Activated CD4-positive, alpha-beta memory T cell treated with anti-CD3 and anti-CD28 coated beads for 36 hours (primary cell): ENCODE measurements around the gene UBE2L6. TPM values are rescaled to one million over a fixed set of nuclear protein-coding genes. Genes with fewer than 3 reads are reported as not detected.

ENCODE experiments used
- CTCF ChIA-PET: fragments of 350-600 bp; sonication (Branson Sonifier 250); formaldehyde crosslinking; loops from one replicate; lab custom pipeline; 2021; ENCODE audit warnings: antibody characterized with exemption, inconsistent platforms; lab: Charles Lee
- POLR2A ChIA-PET: fragments of 350-600 bp; sonication (Branson Sonifier 250); formaldehyde crosslinking; loops from one replicate; lab custom pipeline; 2021; ENCODE audit warnings: antibody characterized with exemption; lab: Charles Lee
- DNase-seq: peaks from one replicate; pipeline ENCODE4 v3.0.0-alpha.2; 2020
- H3K27ac Mint-ChIP-seq: one replicate; pipeline ENCODE4 v1.8.0; 2021; ENCODE audit warnings: mixed read lengths
- H3K27me3 Mint-ChIP-seq: one replicate; pipeline ENCODE4 v1.8.0; 2021; ENCODE audit warnings: mixed read lengths
- H3K36me3 Mint-ChIP-seq: one replicate; pipeline ENCODE4 v1.8.0; 2021; ENCODE audit warnings: mixed read lengths
- H3K4me1 Mint-ChIP-seq: one replicate; pipeline ENCODE4 v1.8.0; 2021; ENCODE audit warnings: low read depth, mixed read lengths
- H3K4me3 Mint-ChIP-seq: one replicate; pipeline ENCODE4 v1.8.0; 2021; ENCODE audit warnings: mild to moderate bottlenecking, mixed read lengths
- H3K9me3 Mint-ChIP-seq: one replicate; pipeline ENCODE4 v1.8.0; 2021; ENCODE audit warnings: mixed read lengths
- intact Hi-C: fragments of 100-400 bp; cut with micrococcal nuclease; formaldehyde crosslinking; loops from one replicate; pipeline ENCODE4 v1.15.1; 2023
- total RNA-seq, 2 experiments: library from RNA; stranded (reverse); gene quantifications; one replicate each; pipeline ENCODE4 v1.2.3, GENCODE V29; 2021

The UBE2L6 gene
- total RNA-seq, 2 experiments from 2014 or later: 152 to 162 TPM

- intact Hi-C loops: no loop called here
- H3K27ac Mint-ChIP-seq: no peak within 1 kb of the TSS
- no peak within 1 kb of the TSS for H3K4me3 Mint-ChIP-seq
- no peaks in the 10 kb centered on the region for H3K36me3 Mint-ChIP-seq
- ChIA-PET CTCF (interaction anchor here (2.1 kb wide), 1 partner anchor 47 kb away, joined by 6 read pairs; no protein-coding TSS in a partner anchor), POLR2A (no interaction called here)
- H3K27me3 Mint-ChIP-seq: peaks cover 37% of the 10 kb centered on the region
- no peaks in the 10 kb centered on the region for H3K4me1 Mint-ChIP-seq
- H3K9me3 Mint-ChIP-seq: no peaks in the 10 kb centered on the region
- DNase-seq: no peak
Observed at GRCh38 chr11:57597461-57597915, 30.0 kb upstream of the UBE2L6 start, which contains the start of gene SERPING1. SERPING1 (plus strand) TSS chr11:57597685; CDS start chr11:57598271, 586 bp downstream.

DNA sequence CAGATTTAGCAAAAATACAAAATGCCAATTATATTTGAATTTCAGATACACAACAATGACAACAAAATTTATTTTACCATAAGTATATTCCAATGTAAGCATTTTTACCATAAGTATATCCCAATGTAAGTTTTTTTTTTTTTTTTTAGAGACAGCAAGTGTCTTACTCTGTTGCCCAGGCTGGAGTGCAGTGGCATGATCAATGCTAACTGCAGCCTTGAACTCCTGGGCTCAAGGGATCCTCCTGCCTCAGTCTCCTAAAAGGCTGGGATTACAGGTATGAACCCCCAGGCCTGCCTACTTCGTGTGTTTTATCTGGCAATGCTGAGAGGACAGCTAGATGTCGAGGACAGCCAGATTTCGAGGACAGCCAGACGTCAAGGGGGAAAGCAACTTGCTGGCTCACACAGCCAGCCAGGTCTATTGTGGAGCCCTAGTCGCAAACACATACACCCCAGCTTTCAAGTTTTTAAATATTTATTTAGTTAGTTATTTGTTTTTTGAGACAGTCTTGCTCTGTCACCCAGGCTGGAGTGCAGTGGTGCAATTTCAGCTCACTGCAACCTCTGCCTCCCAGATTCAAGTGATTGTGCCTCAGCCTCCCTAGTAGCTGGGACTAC is 28.9 kb upstream of the UBE2L6 start:
- ChIA-PET CTCF (interaction anchor here (2.1 kb wide), 1 partner anchor 48 kb away, joined by 6 read pairs; no protein-coding TSS in a partner anchor), POLR2A (no interaction called here)
- peaks cover 35% of the 10 kb centered on the region for H3K27me3 Mint-ChIP-seq
- H3K36me3 Mint-ChIP-seq: no peaks in the 10 kb centered on the region
- intact Hi-C loops: no loop called here
- H3K4me3 Mint-ChIP-seq: no peak overlapping the region
- no peaks in the 10 kb centered on the region for H3K4me1 Mint-ChIP-seq
- H3K27ac Mint-ChIP-seq: no peak overlapping the region
- no peak for DNase-seq
- H3K9me3 Mint-ChIP-seq: no peaks in the 10 kb centered on the region

GRCh38 chr11:57588046-57588710 is 20.7 kb upstream of the UBE2L6 start:
- H3K4me3 Mint-ChIP-seq: no peak overlapping the region
- intact Hi-C loops: no loop called here
- no peak for DNase-seq
- ChIA-PET CTCF (no interaction called here), POLR2A (no interaction called here)
- H3K27me3 Mint-ChIP-seq: peaks cover 4% of the 10 kb centered on the region
- H3K36me3 Mint-ChIP-seq: no peaks in the 10 kb centered on the region
- no peak overlapping the region for H3K27ac Mint-ChIP-seq
- no peaks in the 10 kb centered on the region for H3K9me3 Mint-ChIP-seq
- H3K4me1 Mint-ChIP-seq: no peaks in the 10 kb centered on the region

DNA sequence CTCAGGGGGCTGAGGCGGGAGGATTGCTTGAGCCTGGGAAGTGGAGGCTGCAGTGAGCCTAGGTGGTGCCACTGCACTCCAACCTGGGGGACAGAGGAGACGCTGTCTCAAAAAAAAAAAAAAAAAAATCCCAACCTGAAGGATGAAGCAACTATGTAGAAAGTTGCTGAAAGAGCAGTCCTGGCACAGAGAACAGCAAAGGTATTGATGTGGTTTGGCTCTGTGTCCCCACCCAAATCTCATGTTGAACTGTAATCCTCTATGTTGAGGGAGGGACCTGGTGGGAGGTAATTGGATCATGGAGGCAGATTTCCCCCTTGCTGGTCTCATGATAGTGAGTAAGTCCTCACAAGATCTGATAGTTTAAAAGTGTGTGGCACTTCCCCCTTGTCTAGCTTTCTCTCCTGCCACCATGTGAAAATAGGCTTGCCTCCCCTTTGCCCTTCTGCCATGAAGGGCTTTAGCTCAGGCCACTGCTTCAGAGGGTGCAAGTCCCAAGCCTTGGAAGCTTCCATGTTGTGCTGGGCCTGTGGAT is 19.3 kb upstream of the UBE2L6 start:
- Mint-ChIP-seq H3K9me3 (no peaks in the 10 kb centered on the region), H3K27me3 (peaks cover 5% of the 10 kb centered on the region), H3K4me1 (no peaks in the 10 kb centered on the region), H3K27ac (no peak overlapping the region), H3K4me3 (no peak overlapping the region), H3K36me3 (no peaks in the 10 kb centered on the region)
- DNase-seq: no peak
- CTCF ChIA-PET: no interaction called here
- POLR2A ChIA-PET: no interaction called here
- intact Hi-C loops: no loop called here

- peaks cover 2% of the 10 kb centered on the region for H3K27me3 Mint-ChIP-seq
- intact Hi-C loops: no loop called here
- no peak for DNase-seq
- no peaks in the 10 kb centered on the region for H3K4me1 Mint-ChIP-seq
- POLR2A ChIA-PET: no interaction called here
- H3K27ac Mint-ChIP-seq: no peak overlapping the region
- no peaks in the 10 kb centered on the region for H3K36me3 Mint-ChIP-seq
- no peak overlapping the region for H3K4me3 Mint-ChIP-seq
- no peaks in the 10 kb centered on the region for H3K9me3 Mint-ChIP-seq
- CTCF ChIA-PET: no interaction called here
Observed at GRCh38 chr11:57585301-57585700, 17.8 kb upstream of the UBE2L6 start.

DNA sequence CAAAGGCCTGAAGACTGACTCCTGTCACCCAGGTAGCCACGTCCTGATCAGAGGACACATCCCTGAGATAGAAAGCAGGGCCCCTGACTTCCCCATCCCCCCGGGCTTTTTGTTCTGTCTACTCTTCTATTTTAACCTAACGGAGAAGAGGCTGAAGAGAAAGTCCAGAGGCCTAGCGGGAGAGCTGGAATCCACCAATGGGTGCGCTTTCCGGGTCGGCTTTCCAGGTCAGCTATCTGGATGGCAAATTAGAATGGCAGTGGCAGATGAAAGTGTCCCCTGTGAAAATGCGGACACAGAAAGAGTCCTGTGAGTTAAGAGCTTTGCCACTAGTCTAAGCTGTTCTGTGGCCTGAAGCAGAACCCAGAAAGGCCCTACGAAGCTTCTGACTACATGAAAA is 16.9 kb upstream of the UBE2L6 start:
- H3K27me3 Mint-ChIP-seq: peaks cover 2% of the 10 kb centered on the region
- CTCF ChIA-PET: no interaction called here

DNA sequence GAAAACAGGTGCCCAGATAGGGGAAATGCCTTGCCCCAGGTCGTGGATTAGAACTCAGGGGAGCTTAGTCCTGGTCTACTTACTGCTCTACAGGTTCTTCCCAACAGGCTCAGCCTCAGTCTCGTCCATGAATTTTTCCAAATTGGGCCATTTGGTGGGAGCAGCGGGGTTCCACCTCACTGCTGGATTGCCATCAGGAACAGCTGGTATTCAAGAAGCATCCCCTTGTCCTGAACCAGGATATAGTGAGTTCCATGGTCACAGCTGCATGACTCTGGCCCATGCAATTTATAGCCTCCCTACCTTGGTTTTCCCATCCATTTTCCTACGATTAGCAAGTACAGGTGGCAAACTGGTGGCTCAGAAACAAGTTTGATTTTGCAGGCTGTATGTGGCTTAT is 6.6 kb upstream of the UBE2L6 start:
- ChIA-PET CTCF (interaction anchor here (0.9 kb wide), 1 partner anchor 227 kb away, joined by 3 read pairs; no protein-coding TSS in a partner anchor), POLR2A (no interaction called here)
- Mint-ChIP-seq H3K4me3 (no peak overlapping the region), H3K36me3 (no peaks in the 10 kb centered on the region), H3K27ac (no peak overlapping the region), H3K27me3 (peaks cover 3% of the 10 kb centered on the region), H3K4me1 (peaks cover under 1% of the 10 kb centered on the region), H3K9me3 (no peaks in the 10 kb centered on the region)
- intact Hi-C loops: no loop called here
- DNase-seq: no peak

More for the DNA sequence above, 16.9 kb upstream of the UBE2L6 start:
- no peak for DNase-seq
- Mint-ChIP-seq H3K4me3 (no peak overlapping the region), H3K36me3 (no peaks in the 10 kb centered on the region), H3K4me1 (no peaks in the 10 kb centered on the region), H3K9me3 (no peaks in the 10 kb centered on the region), H3K27ac (no peak overlapping the region)
- intact Hi-C loops: no loop called here
- POLR2A ChIA-PET: no interaction called here

DNA sequence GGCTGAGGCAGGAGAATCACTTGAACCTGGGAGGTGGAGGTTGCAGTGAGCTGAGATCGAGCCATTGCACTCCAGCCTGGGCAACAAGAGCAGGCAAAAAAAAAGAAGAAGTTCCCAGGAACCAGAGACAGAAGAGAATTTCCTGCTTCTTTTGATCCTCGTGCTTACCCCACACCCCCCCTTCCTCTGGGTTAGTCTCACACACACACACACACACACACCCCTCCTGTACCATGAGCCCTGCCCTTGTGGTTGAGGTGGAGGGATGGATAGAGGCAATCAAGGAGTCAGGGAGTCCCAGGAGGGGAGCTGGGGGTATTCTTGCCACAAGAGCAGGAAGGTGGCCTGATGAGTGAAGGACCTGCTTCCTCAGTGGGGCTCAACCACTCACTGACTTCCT is 4.1 kb upstream of the UBE2L6 start:
- ChIA-PET CTCF (interaction anchor here (1.0 to 5.9 kb wide), 5 partner anchors 45 to 229 kb away, joined by 3 to 104 read pairs (median 5); no protein-coding TSS in a partner anchor), POLR2A (no interaction called here)
- peaks cover 2% of the 10 kb centered on the region for H3K27me3 Mint-ChIP-seq
- H3K4me1 Mint-ChIP-seq: peaks cover 7% of the 10 kb centered on the region
- H3K9me3 Mint-ChIP-seq: no peaks in the 10 kb centered on the region
- H3K27ac Mint-ChIP-seq: no peak overlapping the region
- H3K4me3 Mint-ChIP-seq: no peak overlapping the region
- H3K36me3 Mint-ChIP-seq: peaks cover 8% of the 10 kb centered on the region
- no peak for DNase-seq
- intact Hi-C loops: no loop called here

DNA sequence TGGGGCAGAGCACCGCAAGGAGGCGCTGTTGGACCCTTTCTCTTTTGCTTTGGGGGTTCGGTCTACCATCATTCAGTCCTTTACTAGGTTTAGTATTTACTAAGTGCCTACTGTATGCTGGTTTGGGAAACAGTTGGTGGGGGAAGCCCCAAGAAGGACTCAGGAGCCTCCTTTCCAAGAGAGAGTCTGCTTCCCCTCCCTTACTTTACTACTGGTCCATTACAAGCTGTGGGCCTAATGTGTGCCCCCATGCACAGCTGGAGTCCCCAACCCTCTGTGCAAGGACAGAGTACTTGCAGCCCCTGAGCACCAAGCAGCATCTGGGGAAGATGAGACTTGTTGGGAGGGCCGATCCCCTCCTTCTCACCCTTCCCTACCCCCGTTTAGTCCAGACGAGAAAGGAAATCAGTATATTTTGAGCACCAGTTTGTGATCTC is 876 bp upstream of the UBE2L6 start:
- CTCF ChIA-PET: interaction anchor here (0.5 to 5.9 kb wide), 27 partner anchors 21 to 244 kb away, joined by 3 to 104 read pairs (median 5); partner anchors contain the start of genes RTN4RL2, SLC43A1, TNKS1BP1 and YPEL4
- Mint-ChIP-seq H3K27me3 (no peaks in the 10 kb centered on the region), H3K27ac (peak overlapping the region; percentile 89), H3K4me3 (peak overlapping the region; percentile 92), H3K9me3 (no peaks in the 10 kb centered on the region), H3K36me3 (peaks cover 18% of the 10 kb centered on the region), H3K4me1 (peaks cover 28% of the 10 kb centered on the region)
- POLR2A ChIA-PET: interaction anchor here (0.9 to 1.2 kb wide), 5 partner anchors 71 to 144 kb away, joined by 3 to 4 read pairs (median 3); no protein-coding TSS in a partner anchor
- intact Hi-C loops: loop anchor here (1.0 to 5.0 kb wide), 6 partner anchors 73 to 954 kb away; partner anchors contain the start of genes P2RX3 and SSRP1
- DNase-seq: peak; percentile 94

GRCh38 chr11:57566905-57567514 is 462 bp downstream of the UBE2L6 start:
- ChIA-PET CTCF (interaction anchor here (0.8 to 5.9 kb wide), 19 partner anchors 20 to 243 kb away, joined by 3 to 104 read pairs (median 9); partner anchors contain the start of genes RTN4RL2, SLC43A1, TNKS1BP1 and YPEL4), POLR2A (interaction anchor here (1.2 kb wide), 2 partner anchors 72 to 78 kb away, joined by 3 to 4 read pairs; no protein-coding TSS in a partner anchor)
- Mint-ChIP-seq H3K4me3 (peak overlapping the region; percentile 92), H3K27me3 (no peaks in the 10 kb centered on the region), H3K27ac (peak overlapping the region; percentile 98), H3K4me1 (peaks cover 38% of the 10 kb centered on the region), H3K36me3 (peaks cover 20% of the 10 kb centered on the region), H3K9me3 (no peaks in the 10 kb centered on the region)
- intact Hi-C loops: loop anchor here (1.0 to 5.0 kb wide), 6 partner anchors 37 to 1011 kb away; partner anchors contain the start of genes MED19, P2RX3, SELENOH and SSRP1
- peak; percentile 44 for DNase-seq
